ENCODE measurements around the gene DNAH9.

DNA sequence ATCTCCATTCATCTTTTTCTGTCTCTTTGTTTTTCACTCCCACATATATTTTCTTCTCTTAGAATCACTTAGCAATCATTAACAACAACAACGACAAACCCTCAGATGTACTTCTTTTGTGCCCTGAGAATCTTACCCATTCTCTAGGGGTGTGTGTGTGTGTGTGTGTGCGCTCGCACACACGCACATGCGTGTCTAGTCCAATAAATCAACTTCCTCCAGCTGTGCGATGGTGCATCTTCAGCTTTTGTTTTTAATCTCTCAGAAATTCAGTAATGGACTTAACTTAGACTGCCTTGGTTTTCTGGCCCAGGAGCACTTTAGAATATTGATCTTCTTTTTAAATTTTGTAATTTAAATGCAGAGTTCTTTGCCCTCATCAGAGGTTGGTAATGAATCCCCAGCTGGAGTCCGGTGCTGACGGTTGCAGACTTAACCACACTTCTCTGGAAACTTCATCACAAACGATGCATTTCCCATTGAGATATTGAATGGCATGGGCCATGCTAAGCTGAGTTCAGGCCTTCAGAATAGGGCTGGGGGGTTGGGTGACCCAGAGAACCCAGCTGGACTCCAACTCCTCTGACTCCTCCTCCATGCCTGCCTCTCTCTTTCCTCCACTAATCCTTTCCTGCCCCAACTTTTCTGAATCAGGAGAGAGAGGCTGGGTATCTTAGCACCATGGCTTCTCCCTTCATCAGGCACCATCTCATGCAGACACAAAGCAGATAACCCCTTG lies 205.1 kb downstream of the DNAH9 start:
- TF ChIP-seq EGR1 (IDR thresholded peaks at IDR 0.05; ENCODE audit: borderline replicate concordance, low read depth, low read length) = no peak
- TF ChIP-seq, protein P1, sequence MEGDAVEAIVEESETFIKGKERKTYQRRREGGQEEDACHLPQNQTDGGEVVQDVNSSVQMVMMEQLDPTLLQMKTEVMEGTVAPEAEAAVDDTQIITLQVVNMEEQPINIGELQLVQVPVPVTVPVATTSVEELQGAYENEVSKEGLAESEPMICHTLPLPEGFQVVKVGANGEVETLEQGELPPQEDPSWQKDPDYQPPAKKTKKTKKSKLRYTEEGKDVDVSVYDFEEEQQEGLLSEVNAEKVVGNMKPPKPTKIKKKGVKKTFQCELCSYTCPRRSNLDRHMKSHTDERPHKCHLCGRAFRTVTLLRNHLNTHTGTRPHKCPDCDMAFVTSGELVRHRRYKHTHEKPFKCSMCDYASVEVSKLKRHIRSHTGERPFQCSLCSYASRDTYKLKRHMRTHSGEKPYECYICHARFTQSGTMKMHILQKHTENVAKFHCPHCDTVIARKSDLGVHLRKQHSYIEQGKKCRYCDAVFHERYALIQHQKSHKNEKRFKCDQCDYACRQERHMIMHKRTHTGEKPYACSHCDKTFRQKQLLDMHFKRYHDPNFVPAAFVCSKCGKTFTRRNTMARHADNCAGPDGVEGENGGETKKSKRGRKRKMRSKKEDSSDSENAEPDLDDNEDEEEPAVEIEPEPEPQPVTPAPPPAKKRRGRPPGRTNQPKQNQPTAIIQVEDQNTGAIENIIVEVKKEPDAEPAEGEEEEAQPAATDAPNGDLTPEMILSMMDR (IDR thresholded peaks at IDR 0.05; ENCODE audit: control extremely low read depth in 1 of 3, insufficient read depth in 1 of 3, low read depth in 1 of 3, low read length in 3 of 3) = no peak
- TF ChIP-seq, protein P2, sequence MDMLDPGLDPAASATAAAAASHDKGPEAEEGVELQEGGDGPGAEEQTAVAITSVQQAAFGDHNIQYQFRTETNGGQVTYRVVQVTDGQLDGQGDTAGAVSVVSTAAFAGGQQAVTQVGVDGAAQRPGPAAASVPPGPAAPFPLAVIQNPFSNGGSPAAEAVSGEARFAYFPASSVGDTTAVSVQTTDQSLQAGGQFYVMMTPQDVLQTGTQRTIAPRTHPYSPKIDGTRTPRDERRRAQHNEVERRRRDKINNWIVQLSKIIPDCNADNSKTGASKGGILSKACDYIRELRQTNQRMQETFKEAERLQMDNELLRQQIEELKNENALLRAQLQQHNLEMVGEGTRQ (IDR thresholded peaks at IDR 0.05; ENCODE audit: low read length) = no peak
- TF ChIP-seq POLR2A (IDR thresholded peaks at IDR 0.05; ENCODE audit: control extremely low read depth in 1 of 2, low read depth in 2 of 2, low read length in 2 of 2) = no peak
- TF ChIP-seq CBX8 (IDR thresholded peaks at IDR 0.05; ENCODE audit: borderline replicate concordance, low read depth, low read length) = no peak
- no peak for TF ChIP-seq TAF1 (IDR thresholded peaks at IDR 0.05; ENCODE audit: low read depth, low read length)

Measured in H1 (cell line).